Epidermal melanocyte (primary cell): ENCODE data around the gene SLC24A4.

Source experiments
- DNase-seq: peaks from one replicate; pipeline ENCODE4 v3.0.0; 2011; ENCODE audit warnings: low spot score; ENCODE audit not compliant: insufficient read length

The SLC24A4 gene

GRCh38 chr14:92475037-92475436 lies 152.1 kb downstream of the SLC24A4 start:
- DNase-seq, result no peak

- no peak for DNase-seq
Observed at GRCh38 chr14:92475451-92476187, 152.7 kb downstream of the SLC24A4 start.

DNA sequence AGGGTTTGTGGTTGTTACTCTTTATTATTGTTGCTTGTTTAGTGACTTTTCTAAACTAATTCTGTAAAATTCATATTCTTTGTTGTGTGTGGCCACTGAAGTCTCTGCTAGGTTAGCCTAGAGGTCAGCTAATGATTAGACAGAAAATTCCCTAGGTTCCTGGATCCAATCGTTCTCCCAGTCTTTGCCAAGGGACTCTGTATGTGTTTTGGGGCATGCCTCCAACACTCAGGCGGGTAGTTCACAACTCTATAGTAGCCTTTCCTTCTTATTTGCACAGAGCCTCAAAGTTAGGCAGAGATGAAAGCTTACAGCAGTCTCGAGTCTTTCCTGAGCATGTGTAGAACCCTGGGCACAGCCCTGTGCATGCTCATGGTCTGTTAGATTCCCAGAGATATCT lies 157.9 kb downstream of the SLC24A4 start:
- DNase-seq, result no peak

DNA sequence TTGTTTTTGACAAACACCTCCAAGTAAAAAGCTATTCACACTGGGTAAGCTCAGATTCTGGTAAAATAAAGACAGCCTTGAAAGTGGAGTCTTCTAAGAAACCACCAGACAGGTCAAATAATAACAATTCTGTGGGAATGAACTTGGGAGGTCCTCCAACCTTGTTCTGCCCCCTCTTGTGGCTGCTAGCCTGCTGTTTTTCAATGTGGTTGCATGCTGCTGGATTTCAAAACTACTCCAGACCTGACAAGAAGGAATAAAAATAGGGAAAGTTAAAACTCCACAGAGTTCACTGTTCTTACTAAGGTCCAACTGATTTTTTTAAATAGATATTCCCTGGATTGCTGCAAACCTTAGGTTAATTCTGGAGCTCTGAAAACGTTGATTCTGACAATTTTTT lies 158.4 kb downstream of the SLC24A4 start:
- DNase-seq, result no peak

GRCh38 chr14:92481811-92482555 lies 159.0 kb downstream of the SLC24A4 start:
- DNase-seq, result no peak

DNA sequence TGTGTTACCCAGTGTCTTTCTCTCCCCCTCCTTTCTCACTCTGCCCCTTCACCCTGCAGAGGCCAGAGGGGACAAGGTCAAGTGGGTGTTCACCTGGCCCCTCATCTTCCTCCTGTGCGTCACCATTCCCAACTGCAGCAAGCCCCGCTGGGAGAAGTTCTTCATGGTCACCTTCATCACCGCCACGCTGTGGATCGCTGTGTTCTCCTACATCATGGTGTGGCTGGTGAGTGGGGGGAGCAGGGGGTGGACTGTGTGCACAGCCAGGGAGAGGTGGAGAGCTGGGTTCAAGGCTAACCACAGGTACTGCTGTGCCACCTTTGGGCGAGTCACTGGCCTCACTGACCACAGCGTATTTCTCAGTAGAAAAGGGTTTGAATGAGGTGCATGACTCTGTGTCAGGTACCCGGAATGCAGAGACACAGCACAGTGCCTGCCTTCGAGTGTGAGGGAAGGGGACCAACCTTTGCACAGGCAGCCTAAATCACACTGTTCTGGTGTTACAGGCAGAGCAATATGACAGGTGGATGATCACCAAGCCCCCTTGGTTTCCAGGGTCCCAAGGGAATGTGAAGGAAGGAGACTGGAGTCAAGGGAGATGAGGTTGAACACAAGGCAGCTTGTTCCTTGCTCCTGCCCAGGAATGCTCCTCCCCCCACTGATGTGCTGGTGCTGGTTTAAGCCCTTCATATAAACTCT lies 159.8 kb downstream of the SLC24A4 start:
- no peak for DNase-seq

DNA sequence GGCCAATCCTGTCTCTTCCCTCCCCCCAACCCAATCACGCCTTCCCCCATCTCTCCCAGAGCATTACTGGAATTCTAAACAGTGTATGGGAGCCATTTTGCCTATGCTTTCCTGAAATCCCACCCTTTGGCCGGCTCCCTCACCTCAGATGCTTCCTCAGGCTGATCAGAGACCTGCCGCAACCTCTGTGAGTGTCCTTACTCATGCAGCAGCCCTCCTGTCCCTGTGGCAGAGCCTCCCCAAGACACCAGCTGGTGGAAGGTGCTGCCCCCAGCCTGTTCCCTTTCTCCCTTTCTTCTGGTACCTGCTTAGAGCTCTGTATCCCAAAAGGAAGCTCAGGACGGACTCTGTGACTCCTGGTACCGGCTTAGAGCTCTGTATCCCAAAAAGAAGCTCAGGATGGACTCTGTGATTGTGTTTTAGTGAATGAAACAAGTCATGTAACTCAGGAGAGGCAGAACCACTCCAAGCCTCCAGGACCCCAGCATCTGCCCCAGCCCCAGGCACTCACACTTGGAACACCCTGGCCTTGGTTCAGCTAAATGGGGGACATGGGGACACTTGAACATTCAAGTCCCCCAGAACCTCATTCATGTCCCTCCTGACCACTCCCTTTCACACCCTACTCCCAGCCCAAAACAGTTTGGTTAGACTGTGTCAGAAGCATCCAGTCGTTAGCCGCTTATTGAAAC lies 161.3 kb downstream of the SLC24A4 start:
- DNase-seq, result no peak

GRCh38 chr14:92486881-92487280 lies 163.9 kb downstream of the SLC24A4 start:
- no peak for DNase-seq

- DNase-seq, result no peak
Observed at GRCh38 chr14:92487513-92488133, 164.7 kb downstream of the SLC24A4 start.

DNA sequence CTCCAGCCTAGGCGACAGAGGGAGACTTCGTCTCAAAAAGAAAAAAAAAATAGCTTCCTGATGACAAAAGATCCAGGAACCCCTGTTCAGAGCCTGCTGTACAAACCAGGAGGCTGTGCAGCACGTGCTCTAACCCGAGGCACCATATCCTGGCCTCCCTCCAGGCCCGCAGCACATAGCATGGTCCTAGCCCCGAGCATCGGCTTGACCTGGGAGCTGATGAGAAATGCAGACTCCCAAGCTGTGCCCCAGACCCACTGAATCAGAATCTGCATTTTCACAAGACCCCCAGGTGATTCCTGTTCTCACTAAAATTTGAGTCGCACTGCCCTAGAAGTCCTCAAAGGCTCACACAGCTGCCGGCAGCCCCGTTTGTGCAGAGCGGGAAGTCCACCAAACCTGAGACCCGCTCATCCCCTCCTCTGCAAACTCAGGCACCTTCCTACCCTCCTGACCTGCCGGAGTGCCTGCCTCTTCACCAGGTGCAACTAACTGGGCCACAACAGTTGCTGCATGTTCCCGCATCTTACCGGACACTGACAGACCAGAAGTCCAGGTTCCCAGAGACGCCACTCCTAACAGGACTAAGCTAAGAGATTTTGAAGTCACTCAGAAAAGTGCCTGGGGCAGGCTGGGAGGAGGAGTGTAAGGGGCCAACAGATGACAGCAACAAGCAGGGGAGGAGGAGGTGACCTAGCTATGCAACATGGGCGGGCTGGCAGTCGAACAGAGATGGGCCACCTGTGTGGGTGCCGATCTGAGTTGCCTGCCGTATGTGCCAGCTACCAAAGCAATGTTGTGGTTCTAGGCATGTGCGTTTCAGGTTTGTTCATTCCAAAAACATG lies 166.7 kb downstream of the SLC24A4 start:
- DNase-seq, result no peak

- no peak for DNase-seq
Observed at GRCh38 chr14:92490239-92490959, 167.4 kb downstream of the SLC24A4 start.

DNA sequence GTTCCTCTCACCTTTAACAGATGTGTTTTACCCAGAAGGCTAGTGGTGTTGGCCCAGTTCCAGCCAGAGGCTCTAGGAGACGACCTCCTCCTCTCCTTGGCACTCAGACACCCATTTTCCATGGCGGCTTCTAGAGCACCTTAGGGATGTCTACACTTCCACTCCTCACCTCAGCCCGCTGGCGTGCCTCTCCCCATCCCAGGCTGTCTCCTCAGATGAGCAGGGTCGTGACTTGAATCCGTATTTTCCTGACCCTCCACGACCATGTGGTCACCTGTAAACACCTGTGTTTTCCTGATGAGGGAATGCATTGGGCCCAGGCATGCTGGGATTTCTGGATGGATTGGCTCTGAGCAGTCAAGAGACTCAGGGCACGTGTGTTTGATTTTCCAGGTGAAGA lies 168.8 kb downstream of the SLC24A4 start:
- no peak for DNase-seq

DNA sequence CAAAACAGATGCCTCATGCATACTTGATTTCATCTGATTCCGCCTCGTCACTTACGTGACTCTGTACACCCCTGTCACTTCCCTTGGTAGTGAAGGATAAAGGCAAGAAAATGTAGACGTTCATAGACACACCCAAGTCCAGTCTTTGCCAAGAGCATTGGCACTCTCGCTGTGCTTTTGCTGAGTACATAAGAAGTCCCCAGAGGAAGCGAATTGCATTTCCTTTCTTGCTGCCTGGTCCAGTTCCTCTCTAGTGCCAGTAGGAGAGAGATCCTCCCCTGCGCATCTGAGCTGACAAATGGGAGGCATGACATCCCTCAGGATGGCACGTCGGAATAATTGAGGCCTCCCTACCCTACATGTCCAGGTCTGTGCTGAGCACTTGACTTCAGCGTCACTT lies 169.3 kb downstream of the SLC24A4 start:
- no peak for DNase-seq

DNA sequence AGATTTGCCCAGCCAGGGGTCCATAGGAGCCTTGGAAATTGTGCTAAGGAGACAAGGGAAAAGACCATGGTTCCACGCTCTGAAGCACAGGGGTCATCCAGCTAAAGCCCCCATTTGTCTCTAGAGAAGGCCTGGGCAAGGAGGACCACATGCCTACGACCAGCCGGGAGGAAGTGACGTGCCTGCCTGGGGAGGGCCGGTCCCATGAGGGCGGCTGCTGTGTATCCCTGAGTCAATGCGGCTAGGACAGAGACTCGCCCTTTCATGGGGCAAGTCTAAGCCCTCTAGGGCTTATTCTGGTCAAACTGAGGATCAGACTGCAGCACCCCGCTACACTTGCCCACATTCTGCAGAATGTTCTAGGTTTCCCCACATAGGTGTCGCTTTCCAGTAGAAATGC lies 170.1 kb downstream of the SLC24A4 start:
- DNase-seq, result no peak

- DNase-seq, result no peak
Observed at GRCh38 chr14:92493492-92493891, 170.5 kb downstream of the SLC24A4 start.

- no peak for DNase-seq
Observed at GRCh38 chr14:92494512-92494911, 171.5 kb downstream of the SLC24A4 start.

DNA sequence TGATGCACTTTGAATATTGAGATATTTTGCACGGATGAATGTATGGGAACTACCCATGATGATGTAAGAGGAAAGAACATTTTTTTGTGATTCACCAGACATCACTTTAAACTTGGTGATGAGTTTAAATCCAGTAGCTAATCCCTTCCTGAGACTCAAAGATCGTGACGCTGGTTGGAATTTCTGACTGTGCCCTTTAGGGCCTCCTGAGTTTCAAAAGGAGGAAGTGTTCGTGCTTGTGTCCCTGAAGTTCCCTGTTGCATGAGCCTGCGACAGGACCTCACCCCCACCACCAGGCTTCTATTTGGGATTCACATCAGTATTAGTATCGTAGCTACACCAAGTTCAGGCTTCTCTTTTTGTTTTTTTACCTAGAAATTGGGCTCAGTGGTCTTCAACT lies 172.1 kb downstream of the SLC24A4 start:
- DNase-seq, result no peak

DNA sequence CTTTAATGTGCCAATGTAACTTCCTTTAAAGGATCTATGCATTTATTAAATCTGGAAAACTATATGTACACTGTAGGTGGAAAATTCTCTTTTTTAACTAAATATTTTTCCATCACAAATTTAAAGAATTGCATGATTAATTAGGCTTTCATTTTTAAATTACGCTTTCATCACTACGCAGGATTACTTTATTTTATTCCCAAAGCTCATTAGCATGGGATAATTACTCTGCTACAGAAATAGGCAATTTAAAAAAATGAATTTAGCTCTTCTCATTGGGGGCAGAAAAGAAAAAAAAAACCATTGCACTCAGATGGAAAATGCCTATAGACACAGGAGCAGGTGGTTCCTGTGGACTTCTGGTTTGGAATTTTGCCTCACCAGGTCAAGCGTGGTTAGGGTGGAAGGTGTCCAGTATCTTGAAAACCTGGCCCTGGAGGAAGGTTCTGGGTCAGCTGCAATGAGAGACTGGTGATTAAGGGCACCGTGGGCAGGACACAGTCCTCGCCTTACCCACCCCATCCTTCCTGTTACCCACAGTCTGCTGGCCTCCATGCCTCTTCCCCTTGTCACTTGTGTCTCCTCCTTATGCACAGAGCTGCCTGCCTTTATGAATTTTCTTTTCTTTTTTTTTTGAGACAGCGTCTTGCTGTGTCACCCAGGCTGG lies 173.4 kb downstream of the SLC24A4 start:
- DNase-seq, result no peak

DNA sequence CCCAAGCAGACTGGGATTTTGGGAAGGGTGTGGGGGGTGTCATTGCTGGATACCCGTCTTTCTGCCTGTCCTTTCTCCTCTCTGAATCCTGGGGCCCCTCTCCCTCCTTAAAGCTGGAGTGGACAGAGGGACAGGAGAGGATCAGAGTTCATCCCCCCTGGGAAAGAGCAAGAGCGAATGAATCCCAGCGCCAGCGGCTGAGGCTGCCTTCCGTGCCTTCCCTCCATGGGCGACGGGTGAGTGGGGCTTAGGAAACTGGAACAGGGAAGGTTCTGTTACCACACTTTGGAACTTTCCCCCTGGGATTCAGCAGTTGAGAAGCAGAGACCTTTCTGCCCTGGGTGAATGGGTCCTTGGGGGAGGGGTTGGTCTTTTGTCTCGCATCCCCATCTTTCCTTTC lies 174.4 kb downstream of the SLC24A4 start:
- DNase-seq, result no peak
